ENCODE data around the gene PGPEP1. TPM values are rescaled to one million over a fixed set of nuclear protein-coding genes. Genes with fewer than 3 reads are reported as not detected.
"Not testable (repeated sequence)": the region's sequence is repeated elsewhere in the genome, so short reads cannot be mapped to it uniquely, and the experiment has no call there.

PGPEP1 gene
- total RNA-seq, 1 donor from 2014 or later: 32.1 TPM

DNA sequence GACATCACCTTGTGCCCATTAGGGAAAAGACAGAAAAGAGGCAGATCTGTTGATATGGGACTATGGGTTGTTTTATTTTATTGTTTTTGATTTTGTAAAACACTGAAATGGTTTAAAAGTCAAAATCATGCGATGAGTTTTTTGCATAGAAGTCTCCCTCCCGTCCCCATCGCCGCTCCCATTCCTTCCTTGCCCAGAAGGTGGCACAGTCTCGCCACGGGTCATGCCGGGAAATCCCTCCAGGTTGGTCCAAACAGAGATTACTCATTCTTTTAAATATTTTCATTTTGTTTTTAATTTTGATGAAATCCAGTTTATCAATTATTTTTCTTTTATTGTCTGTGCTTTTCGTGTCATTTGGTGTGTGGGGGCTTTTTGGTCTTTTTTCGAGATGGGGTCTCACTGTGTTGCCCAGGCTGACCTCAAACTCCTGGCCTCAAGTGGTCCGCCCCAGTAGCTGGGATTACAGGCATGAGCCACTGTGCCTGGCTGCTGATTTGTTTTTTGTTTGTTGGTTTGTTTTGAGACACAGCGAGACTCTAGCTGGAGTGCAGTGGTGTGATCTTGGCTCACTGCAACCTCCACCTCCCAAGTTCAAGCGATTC lies 9.2 kb downstream of the PGPEP1 start:
- Mint-ChIP-seq H3K36me3 (ENCODE audit: low read depth, unreplicated experiment) (peaks cover 9% of the 10 kb centered on the region), H3K4me1 (ENCODE audit: unreplicated experiment) (peaks cover 5% of the 10 kb centered on the region), H3K4me3 (ENCODE audit: unreplicated experiment) (no peak overlapping the region), H3K27ac (ENCODE audit: unreplicated experiment) (no peak overlapping the region), H3K9me3 (ENCODE audit: unreplicated experiment) (no peaks in the 10 kb centered on the region), H3K27me3 (ENCODE audit: unreplicated experiment) (peaks cover 8% of the 10 kb centered on the region)
- peak; percentile 61 for DNase-seq (ENCODE audit: low spot score)
- TF ChIP-seq, protein P1, sequence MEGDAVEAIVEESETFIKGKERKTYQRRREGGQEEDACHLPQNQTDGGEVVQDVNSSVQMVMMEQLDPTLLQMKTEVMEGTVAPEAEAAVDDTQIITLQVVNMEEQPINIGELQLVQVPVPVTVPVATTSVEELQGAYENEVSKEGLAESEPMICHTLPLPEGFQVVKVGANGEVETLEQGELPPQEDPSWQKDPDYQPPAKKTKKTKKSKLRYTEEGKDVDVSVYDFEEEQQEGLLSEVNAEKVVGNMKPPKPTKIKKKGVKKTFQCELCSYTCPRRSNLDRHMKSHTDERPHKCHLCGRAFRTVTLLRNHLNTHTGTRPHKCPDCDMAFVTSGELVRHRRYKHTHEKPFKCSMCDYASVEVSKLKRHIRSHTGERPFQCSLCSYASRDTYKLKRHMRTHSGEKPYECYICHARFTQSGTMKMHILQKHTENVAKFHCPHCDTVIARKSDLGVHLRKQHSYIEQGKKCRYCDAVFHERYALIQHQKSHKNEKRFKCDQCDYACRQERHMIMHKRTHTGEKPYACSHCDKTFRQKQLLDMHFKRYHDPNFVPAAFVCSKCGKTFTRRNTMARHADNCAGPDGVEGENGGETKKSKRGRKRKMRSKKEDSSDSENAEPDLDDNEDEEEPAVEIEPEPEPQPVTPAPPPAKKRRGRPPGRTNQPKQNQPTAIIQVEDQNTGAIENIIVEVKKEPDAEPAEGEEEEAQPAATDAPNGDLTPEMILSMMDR (IDR thresholded peaks at IDR 0.05; ENCODE audit: unreplicated experiment): peak; percentile 54

DNA sequence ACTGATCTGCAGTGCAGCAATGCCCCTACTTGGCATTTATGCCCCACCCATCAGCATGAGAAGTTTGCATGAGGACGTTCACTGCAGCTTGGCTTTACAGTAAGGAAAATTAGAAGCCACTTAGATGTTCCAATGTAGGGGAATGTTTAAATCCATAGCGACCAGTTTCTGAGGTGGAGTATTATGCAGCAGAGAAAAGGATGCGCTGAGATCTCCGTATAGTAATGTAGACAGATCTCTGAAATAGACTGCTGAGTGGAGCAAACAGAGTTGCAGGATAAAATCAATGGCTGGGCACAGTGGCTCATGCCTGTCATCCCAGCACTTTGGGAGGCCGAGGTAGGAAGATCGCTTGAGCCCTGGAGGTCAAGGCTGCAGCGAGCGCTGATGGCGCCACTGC lies 10.1 kb downstream of the PGPEP1 start:
- no peak overlapping the region for H3K4me3 Mint-ChIP-seq (ENCODE audit: unreplicated experiment)
- H3K4me1 Mint-ChIP-seq (ENCODE audit: unreplicated experiment): peaks cover 5% of the 10 kb centered on the region
- peak overlapping the region; percentile 61 for H3K27ac Mint-ChIP-seq (ENCODE audit: unreplicated experiment)
- H3K9me3 Mint-ChIP-seq (ENCODE audit: unreplicated experiment): no peaks in the 10 kb centered on the region
- DNase-seq (ENCODE audit: low spot score): no peak
- TF ChIP-seq, protein P1 (IDR thresholded peaks at IDR 0.05; ENCODE audit: unreplicated experiment): no peak
- peaks cover 6% of the 10 kb centered on the region for H3K27me3 Mint-ChIP-seq (ENCODE audit: unreplicated experiment)
- H3K36me3 Mint-ChIP-seq (ENCODE audit: low read depth, unreplicated experiment): peaks cover 11% of the 10 kb centered on the region

DNA sequence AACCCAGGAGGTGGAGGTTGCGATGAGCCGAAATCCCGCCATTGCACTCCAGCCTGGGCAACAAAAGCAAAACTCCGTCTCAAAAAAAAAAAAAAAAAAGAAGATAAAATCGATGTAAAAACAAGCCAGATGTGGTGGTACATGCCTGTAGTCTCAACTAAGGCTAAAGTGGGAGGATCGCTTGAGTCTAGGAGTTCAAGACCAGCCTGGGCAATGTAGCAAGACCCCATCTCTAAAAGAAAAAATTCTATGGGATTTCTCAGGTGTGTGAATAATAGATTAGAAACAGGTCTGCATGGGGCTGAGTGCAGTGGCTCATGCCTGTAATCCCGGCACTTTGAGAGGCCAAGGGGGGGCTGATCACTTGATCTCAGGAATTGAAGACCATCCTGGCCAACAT lies 11.1 kb downstream of the PGPEP1 start:
- TF ChIP-seq, protein P1 (IDR thresholded peaks at IDR 0.05; ENCODE audit: unreplicated experiment): no peak
- Mint-ChIP-seq H3K4me1 (ENCODE audit: unreplicated experiment) (no peaks in the 10 kb centered on the region), H3K4me3 (ENCODE audit: unreplicated experiment) (no peak overlapping the region), H3K36me3 (ENCODE audit: low read depth, unreplicated experiment) (peaks cover 13% of the 10 kb centered on the region), H3K27me3 (ENCODE audit: unreplicated experiment) (peaks cover 6% of the 10 kb centered on the region), H3K27ac (ENCODE audit: unreplicated experiment) (no peak overlapping the region), H3K9me3 (ENCODE audit: unreplicated experiment) (no peaks in the 10 kb centered on the region)
- DNase-seq (ENCODE audit: low spot score): no peak

DNA sequence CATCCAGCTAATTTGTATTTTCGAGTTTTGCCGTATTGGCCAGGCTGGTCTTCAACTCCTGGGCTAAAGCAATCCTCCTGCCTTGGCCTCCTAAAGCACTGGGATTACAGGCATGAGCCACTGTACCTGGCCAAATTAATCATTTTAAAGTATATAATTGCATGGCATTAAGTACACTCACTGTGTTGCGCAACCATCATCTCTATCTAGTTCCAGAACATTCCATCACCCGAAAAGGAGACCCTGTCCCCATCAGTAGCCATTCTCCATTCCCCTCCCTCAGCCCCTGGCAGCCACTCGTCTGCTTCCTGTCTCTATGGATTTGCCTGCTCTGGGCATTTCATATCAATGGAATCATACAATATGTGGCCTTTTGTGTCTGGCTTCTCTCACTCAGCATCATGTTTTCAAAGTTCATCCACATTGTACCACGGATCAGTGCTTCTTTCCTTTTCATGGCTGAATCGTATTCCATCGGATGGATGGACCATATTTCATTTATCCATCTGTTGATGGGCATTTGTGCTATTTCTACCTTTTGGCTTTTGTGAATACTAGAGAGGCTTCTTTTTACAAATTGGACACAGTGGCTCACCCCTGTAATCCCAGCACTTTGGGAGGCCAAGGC lies 13.1 kb downstream of the PGPEP1 start:
- H3K4me3 Mint-ChIP-seq (ENCODE audit: unreplicated experiment): no peak overlapping the region
- TF ChIP-seq, protein P1 (IDR thresholded peaks at IDR 0.05; ENCODE audit: unreplicated experiment): no peak

DNA sequence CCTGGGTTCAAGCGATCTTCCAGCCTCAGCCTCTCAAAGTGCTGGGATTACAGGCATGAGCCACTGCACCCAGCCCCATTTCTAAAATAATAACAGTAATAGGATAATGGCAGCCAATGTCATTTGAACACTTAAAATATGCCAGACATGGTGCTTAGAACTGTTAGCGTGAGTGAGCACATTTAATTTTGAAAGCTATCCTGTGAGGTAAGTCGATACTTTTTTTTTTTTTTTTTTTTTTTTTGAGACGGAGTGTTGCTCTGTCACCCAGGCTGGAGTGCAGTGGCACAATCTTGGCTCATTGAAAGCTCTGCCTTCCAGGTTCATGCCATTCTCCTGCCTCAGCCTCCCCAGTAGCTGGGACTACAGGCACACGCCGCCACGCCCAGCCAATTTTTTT lies 14.3 kb downstream of the PGPEP1 start:
- H3K4me3 Mint-ChIP-seq (ENCODE audit: unreplicated experiment); H3K9me3 Mint-ChIP-seq (ENCODE audit: unreplicated experiment); H3K4me1 Mint-ChIP-seq (ENCODE audit: unreplicated experiment); DNase-seq (ENCODE audit: low spot score); H3K27me3 Mint-ChIP-seq (ENCODE audit: unreplicated experiment); H3K27ac Mint-ChIP-seq (ENCODE audit: unreplicated experiment): not testable (repeated sequence)
- H3K36me3 Mint-ChIP-seq (ENCODE audit: low read depth, unreplicated experiment): peaks cover 40% of the 10 kb centered on the region

More for the DNA sequence above, 13.1 kb downstream of the PGPEP1 start:
- Mint-ChIP-seq H3K27ac (ENCODE audit: unreplicated experiment) (peak overlapping the region; percentile 13), H3K9me3 (ENCODE audit: unreplicated experiment) (no peaks in the 10 kb centered on the region), H3K4me1 (ENCODE audit: unreplicated experiment) (no peaks in the 10 kb centered on the region), H3K36me3 (ENCODE audit: low read depth, unreplicated experiment) (peaks cover 29% of the 10 kb centered on the region), H3K27me3 (ENCODE audit: unreplicated experiment) (peaks cover 6% of the 10 kb centered on the region)
- DNase-seq (ENCODE audit: low spot score): no peak
